H7 (cell line): ENCODE data around the gene SHISA4. TPM values are rescaled to one million over a fixed set of nuclear protein-coding genes. Genes with fewer than 3 reads are reported as not detected.
A peak's percentile ranks its signal among the peaks of the same experiment; 100 is the strongest.

Experiments used
- DNase-seq: peaks from one replicate; pipeline ENCODE4 v3.0.0; 2012
- H3K27me3 ChIP-seq: 2 replicates; pipeline ENCODE4 v1.6.0; 2011; ENCODE audit warnings: mild to moderate bottlenecking, low read length; ENCODE audit not compliant: control insufficient read depth, insufficient read depth
- H3K36me3 ChIP-seq: replicated peaks from 2 replicates; pipeline ENCODE4 v1.5.1; 2011; ENCODE audit warnings: low read length; ENCODE audit not compliant: control insufficient read depth, insufficient read depth
- H3K4me3 ChIP-seq: 2 replicates; pipeline ENCODE4 v1.5.1; 2011; ENCODE audit warnings: low read depth, mild to moderate bottlenecking, control low read depth, low read length, moderate library complexity; ENCODE audit not compliant: insufficient read depth
- total RNA-seq: library from RNA; depleted of rRNA; stranded (reverse); fragments of >200 nt; shearing (Covaris generic); gene quantifications from 2 replicates; pipeline ENCODE4 v1.2.3, GENCODE V29; 2014; rRNA removed

SHISA4 gene
- total RNA-seq, 1 experiment from 2014 or later: 3.7 TPM

GRCh38 chr1:201941420-201942128 lies 52.9 kb downstream of the SHISA4 start:
- DNase-seq: peak; percentile 85
- peak overlapping the region; percentile 29 for H3K4me3 ChIP-seq

DNA sequence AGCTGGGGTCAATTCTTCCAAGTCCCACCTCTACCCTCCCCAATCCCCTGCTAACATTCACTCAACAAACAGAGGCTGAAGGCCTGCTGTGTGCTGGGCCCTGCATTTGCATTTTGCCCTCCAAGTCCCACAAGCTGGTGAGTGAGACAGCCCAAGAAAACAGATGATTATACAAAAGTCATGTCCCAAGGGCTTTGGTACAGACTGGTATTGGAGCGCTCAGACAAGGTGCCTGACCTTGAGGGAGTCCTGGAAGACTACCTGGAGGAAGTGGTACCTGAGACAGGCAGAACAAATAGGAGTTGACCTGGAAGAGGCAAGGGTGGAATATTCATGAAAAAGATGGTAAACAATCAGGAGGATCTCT lies 53.4 kb downstream of the SHISA4 start:
- no peak for DNase-seq
- Histone ChIP-seq H3K36me3 (no peaks in the 10 kb centered on the region), H3K27me3 (peaks cover 11% of the 10 kb centered on the region), H3K4me3 (no peak overlapping the region)

More at GRCh38 chr1:201941420-201942128, 52.9 kb downstream of the SHISA4 start:
- Histone ChIP-seq H3K36me3 (no peaks in the 10 kb centered on the region), H3K27me3 (peaks cover 6% of the 10 kb centered on the region)

Other genes starting within 250 kb of the SHISA4 start
- gene IPO9, start 59.7 kb upstream of the SHISA4 start, total RNA-seq: 55.8 and 57.6 TPM in 2 replicates
- gene LMOD1, start 57.6 kb downstream of the SHISA4 start, total RNA-seq: 0.42 and 0.48 TPM in 2 replicates
- gene TIMM17A, start 66.6 kb downstream of the SHISA4 start, total RNA-seq: 74.6 and 75.6 TPM in 2 replicates
- 129 and 136 TPM in 2 replicates for gene RNPEP, start 93.8 kb downstream of the SHISA4 start, total RNA-seq
- 3.6 and 6.9 TPM in 2 replicates for gene ELF3, start 121.7 kb downstream of the SHISA4 start, total RNA-seq
- gene GPR37L1, start 234.0 kb downstream of the SHISA4 start, total RNA-seq: under 0.01 TPM in 1 of 2 replicates, not detected in the other